ENCODE results near the gene FABP1.

FABP1 gene

GRCh38 chr2:88074854-88075292, 53.0 kb downstream of the FABP1 start:
- DNase-seq = no peak

- DNase-seq = no peak
Measured at GRCh38 chr2:88074150-88074549, 53.7 kb downstream of the FABP1 start.
